Measurements from ENCODE around the gene SERPINA5.

GRCh38 chr14:94542811-94543440 is 38.3 kb upstream of the SERPINA5 start:
- TF ChIP-seq CTCF (IDR thresholded peaks at IDR 0.05): no peak
- TF ChIP-seq POLR2A (IDR thresholded peaks at IDR 0.05): no peak

Data from testis (tissue), 2 donors.